ENCODE measurements around the gene PLEKHH2. TPM values are rescaled to one million over a fixed set of nuclear protein-coding genes. Genes with fewer than 3 reads are reported as not detected.

The PLEKHH2 gene
- total RNA-seq, 4 donors from 2014 or later = 47.1 to 124 (median 74.8) TPM

- no peak overlapping the region for H3K4me3 ChIP-seq
- no peak for DNase-seq
- no peak overlapping the region for H3K27ac ChIP-seq
- TF ChIP-seq CTCF (IDR thresholded peaks at IDR 0.05) = no peak
- no peak for TF ChIP-seq POLR2A (IDR thresholded peaks at IDR 0.05)
- H3K27me3 ChIP-seq = no peaks in the 10 kb centered on the region
- no peaks in the 10 kb centered on the region for H3K36me3 ChIP-seq
- intact Hi-C loops (cut with DNase I; ENCODE audit: low total_unique reads) = no loop called here
- no peaks in the 10 kb centered on the region for H3K9me3 ChIP-seq
- H3K4me1 ChIP-seq = no peaks in the 10 kb centered on the region
Measured at GRCh38 chr2:43715300-43716098, 78.4 kb downstream of the PLEKHH2 start.

- no peaks in the 10 kb centered on the region for H3K27me3 ChIP-seq
- no peaks in the 10 kb centered on the region for H3K4me1 ChIP-seq
- no peaks in the 10 kb centered on the region for H3K9me3 ChIP-seq
- intact Hi-C loops (cut with DNase I; ENCODE audit: low total_unique reads) = no loop called here
- no peak overlapping the region for H3K4me3 ChIP-seq
- no peaks in the 10 kb centered on the region for H3K36me3 ChIP-seq
- no peak for DNase-seq
- TF ChIP-seq CTCF (IDR thresholded peaks at IDR 0.05) (no peak), POLR2A (IDR thresholded peaks at IDR 0.05) (no peak)
- no peak overlapping the region for H3K27ac ChIP-seq
Measured at GRCh38 chr2:43717322-43717721, 80.3 kb downstream of the PLEKHH2 start.

GRCh38 chr2:43718530-43719124, 81.6 kb downstream of the PLEKHH2 start:
- no peaks in the 10 kb centered on the region for H3K27me3 ChIP-seq
- DNase-seq = no peak
- intact Hi-C loops (cut with DNase I; ENCODE audit: low total_unique reads) = no loop called here
- no peak overlapping the region for H3K27ac ChIP-seq
- H3K4me1 ChIP-seq = no peaks in the 10 kb centered on the region
- no peak overlapping the region for H3K4me3 ChIP-seq
- no peak for TF ChIP-seq POLR2A (IDR thresholded peaks at IDR 0.05)
- TF ChIP-seq CTCF (IDR thresholded peaks at IDR 0.05) = no peak
- no peaks in the 10 kb centered on the region for H3K9me3 ChIP-seq
- H3K36me3 ChIP-seq = no peaks in the 10 kb centered on the region

GRCh38 chr2:43724728-43725526, 87.9 kb downstream of the PLEKHH2 start:
- Histone ChIP-seq H3K27me3 (no peaks in the 10 kb centered on the region), H3K36me3 (no peaks in the 10 kb centered on the region), H3K27ac (peak overlapping the region; percentile 50 to 69), H3K9me3 (no peaks in the 10 kb centered on the region), H3K4me1 (peaks cover 0 to 7% of the 10 kb centered on the region in 2 donors), H3K4me3 (no peak overlapping the region)
- DNase-seq = no peak
- TF ChIP-seq POLR2A (IDR thresholded peaks at IDR 0.05) (no peak), CTCF (IDR thresholded peaks at IDR 0.05) (no peak)
- intact Hi-C loops (cut with DNase I; ENCODE audit: low total_unique reads) = no loop called here
